GM19397 (cell line): ENCODE results near the gene MTHFD1L.
"Not testable (repeated sequence)": the region's sequence is repeated elsewhere in the genome, so short reads cannot be mapped to it uniquely, and the experiment has no call there.

Source experiments
- ATAC-seq: cut with Tn5 transposase; IDR thresholded peaks from one replicate; pipeline ENCODE4 v1.9.1; 2021; ENCODE audit warnings: mild to moderate bottlenecking, moderate library complexity; ENCODE audit not compliant: unreplicated experiment

The MTHFD1L gene

DNA sequence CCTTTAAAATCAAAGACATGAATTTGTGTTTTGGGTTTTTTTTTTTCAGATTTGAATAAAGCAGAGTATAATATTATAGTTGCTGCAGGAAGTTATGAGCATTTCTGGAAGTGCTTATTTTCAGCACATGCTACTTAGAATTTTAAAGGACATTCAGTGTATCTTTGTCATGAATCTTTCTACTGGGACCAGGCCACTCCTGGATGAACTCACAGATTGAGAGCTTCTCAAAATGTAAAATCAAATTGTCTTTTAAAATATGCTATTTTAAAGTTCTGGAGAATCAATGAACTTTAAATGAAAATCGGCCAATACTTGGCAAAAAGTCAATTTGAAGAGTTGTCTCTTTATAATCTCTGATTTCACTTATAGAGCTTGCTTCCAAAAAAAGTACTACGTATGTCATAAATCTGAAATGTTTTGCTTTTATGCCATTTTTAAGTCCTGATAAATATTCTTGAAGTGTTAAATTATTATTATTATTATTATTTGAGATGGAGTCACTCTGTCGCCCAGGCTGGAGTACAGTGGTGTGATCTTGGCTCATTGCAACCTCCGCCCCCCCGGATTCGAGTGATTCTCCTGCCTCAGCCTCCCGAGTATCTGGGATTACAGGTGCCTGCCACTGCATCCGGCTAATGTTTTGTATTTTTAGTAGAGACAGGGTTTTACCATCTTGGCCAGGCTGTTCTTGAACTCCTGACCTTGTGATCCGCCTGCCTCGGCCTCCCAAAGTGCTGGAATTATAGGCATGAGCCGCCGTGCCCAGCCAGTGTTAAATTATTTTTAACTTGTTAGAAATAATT is 198.5 kb downstream of the MTHFD1L start:
- no peak for ATAC-seq

DNA sequence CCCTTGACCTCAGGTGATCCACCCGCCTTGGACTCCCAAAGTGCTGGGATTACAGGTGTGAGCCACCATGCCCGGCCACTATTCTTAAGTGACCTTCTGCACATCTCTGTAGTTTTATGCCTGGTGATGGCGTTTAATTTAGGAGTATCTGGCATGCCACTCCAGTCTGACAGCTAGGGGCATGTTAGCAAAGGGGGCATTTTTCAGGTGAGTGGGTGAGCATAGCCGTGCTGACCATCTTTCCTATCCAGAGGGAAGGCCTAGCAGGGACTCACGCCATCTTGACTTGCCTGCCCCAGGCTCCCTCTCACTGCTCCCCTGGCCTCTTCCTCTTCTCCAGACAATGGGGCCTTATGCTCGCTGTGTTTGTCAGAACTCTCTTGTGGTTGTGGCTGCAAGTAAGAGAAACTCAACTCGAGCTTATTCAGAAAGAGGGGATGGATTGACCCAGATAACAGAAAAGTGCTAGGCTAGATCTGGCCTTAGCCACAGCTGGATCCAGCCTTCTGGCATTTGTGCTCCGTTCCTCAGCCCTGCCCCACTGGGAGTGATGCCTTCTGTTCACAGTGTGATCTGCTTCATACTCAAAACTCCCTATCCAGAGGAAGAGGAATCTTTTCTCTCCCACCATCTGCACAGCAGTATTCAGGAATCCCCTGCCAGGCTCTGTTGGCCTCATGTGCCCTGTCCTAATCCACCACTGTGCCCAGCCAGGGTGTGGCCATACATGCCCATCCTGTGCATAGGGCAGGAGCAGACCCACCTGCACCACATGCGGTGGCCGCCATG is 199.7 kb downstream of the MTHFD1L start:
- no peak for ATAC-seq

DNA sequence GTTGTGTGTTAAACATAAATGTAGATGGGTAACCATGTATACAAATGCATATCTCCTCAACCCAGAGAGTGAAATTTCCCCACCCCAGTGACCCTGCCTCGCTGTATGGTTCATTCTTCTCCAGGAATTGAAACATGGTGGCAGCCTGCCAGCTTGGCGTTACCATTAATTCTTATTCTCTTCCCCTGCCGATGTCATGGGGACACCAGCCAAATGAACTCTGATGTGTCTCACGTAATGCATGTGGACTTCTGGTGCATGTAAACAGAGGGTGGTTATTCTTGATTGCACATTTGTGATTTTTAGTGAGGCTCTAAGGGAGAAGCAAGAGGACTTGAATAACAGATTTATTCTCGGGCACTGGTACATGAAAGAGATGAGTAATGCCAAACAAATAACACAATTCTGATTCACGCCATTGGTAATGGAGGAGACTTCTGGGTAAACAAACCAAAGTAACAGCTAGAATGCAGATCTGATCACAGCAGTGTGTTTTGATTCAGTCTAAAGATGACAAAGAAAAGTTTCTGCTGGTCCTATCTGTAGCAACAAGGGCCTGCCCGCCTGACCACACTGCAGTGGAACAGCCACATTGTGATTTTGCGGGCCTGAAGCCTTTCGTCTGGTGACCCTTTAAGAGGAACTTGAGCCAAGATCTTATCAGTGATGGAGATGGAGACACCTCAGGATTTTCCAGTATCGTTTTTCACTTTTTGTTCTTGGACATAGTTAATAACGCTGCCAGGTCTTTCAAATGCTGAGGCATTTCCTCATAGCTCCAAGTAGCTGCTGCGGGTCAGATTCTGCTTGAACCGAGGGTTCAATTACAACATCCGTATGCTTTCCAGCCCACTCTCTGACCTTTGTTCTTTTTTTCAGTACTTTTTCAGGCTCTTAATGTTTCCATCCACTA is 202.4 kb downstream of the MTHFD1L start:
- no peak for ATAC-seq

DNA sequence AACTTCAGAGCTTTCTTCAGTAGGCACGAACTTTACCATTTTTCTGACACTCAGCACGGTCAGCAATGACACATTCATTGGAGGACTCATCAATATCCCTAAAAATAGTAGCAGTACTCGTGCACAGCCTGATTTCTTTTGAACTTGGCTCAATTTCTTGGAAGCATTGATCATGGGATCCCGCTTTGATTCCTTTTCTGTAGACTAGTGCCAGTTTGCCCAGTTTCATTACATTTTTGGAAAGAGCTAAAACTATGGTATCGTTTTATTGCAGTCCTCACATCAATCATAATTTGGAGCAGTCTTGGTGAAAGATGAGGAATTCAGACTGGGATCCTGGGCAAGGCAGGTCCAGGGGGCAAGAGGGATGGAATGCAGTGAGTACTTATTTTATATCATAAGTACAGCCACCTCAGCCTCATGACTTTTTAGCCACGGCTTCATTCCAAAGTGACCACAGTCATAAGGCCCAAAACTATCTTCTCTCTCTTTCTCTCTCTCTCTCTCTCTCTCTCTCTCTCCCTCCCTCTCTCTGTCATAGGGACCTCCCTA is 203.3 kb downstream of the MTHFD1L start:
- ATAC-seq = no peak

DNA sequence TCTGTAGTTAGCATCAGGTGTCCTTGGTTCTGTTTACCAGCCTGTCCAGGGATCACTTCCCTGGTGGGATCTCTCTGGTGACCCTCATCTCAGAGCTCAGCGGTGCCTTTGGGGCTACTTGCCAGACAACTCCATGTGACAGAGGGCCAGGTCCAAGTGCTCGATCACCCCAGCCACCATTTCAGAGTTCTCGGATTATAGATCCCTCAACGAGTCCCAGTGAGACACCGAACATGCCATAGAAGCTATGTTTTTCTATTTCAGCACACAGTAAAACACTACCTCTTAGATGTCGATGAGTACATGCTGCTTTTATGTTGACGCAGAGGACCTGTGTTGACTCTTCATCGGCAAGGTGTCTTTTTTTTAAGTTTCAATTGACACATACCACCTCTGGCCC is 204.1 kb downstream of the MTHFD1L start:
- ATAC-seq = no peak

DNA sequence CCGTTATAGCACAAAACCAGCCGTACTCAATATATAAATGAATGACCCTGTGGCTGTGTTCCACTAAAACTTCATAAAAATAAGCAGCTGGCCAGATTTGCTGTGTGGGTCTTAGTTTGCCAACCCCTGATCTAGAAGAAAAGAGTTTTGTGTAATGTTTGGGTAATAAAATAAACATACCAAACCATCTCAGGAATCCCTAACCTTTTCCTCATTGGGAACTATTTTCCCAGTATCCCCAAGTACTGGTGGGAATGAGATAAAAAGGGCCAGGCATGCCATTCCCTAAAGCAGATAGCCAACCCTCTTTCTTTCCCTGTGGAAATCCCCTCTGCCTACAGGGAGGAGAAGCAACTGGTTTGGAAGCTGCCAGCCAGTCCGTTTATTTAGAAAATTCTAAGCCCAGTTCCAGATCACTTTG is 205.1 kb downstream of the MTHFD1L start:
- ATAC-seq = no peak

DNA sequence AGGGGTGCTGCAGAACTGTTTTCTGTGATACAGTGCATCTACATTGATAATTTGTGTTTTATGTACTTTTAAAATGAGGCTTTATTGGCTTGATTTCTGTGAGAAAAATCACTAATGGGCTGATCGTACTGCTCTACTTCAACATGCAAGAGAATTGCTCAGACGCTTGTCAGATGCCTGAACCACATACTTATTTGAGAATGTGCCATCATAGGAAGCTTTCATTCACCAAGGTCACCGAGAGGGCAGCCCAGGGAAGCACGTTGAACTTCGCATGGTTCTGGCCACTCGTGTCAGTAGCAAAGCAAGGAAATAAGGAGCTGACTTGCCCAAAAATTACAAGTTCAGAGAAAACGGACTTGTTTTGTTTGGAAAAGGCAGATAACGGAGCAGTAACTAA is 205.8 kb downstream of the MTHFD1L start:
- no peak for ATAC-seq

DNA sequence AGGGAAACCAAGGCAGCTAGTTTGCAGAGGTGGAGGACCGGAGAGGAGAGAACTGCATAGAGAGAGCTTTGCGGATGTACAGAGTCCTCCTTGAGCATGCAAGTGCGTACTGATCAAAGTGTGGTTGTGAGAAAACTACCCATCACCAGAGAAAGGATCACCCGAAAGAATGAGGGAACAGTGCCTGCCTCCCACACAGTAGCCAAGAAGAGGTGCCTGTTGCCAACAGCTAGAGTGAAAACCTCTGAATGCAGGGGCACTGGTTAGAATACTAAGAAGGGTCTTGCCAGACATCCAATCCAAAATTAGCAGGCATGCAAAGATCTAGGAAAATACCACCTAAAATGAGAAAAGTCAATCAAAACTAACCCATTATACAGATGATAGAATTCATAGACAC is 207.6 kb downstream of the MTHFD1L start:
- ATAC-seq = no peak

DNA sequence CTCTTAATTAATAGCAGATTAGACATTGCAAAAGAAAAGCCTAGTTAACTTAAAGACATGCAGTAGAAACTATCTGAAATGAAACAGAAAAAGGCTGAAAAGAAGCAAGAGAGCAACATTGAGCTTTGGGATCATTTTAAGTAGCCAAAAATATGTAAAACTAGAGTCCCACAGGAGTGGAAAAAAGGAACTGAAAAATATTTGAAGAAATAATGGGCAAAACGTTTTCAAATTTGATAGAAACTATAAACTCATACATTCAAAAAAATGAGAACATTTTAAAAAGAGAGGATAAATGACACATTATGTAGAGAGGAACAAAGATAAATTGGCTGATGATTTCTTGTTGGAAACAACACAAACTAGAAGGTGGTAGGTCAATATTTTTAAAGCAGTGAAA is 208.2 kb downstream of the MTHFD1L start:
- ATAC-seq = no peak

DNA sequence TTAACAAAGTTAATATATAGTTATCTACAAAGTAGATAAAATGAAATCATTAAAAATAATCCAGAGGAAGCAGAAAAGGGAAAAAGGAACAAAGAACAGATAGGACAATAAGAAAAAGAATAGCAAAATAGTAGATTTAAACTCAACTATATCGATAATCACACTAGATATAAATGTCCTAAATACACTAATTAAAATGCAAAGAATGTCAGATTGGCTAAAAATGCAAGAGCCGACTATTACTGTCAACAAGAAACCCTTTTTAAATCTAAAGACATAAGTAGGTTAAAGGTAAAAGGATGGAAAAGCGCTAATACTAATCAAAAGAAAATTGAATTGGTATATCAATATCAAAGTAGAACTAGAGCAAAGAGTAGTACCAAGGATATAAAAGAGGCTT is 209.5 kb downstream of the MTHFD1L start:
- ATAC-seq = no peak

DNA sequence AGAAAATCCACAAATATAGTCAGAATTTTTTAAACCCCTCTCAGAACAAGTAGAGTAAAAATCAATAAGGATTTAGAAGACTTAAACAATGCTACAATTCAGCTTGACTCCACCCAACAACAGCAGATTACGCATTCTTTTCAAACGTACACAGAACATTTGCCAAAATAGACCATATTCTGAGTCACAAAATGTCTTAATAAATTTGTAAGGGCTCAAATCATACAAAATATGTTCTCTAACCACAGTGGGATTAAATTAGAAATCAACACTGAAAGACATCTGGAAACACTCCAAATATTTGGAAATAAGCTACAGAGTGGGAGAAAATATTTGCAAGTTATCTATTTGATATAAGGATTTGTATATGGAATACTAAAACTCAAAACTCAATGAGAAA is 210.0 kb downstream of the MTHFD1L start:
- no peak for ATAC-seq

DNA sequence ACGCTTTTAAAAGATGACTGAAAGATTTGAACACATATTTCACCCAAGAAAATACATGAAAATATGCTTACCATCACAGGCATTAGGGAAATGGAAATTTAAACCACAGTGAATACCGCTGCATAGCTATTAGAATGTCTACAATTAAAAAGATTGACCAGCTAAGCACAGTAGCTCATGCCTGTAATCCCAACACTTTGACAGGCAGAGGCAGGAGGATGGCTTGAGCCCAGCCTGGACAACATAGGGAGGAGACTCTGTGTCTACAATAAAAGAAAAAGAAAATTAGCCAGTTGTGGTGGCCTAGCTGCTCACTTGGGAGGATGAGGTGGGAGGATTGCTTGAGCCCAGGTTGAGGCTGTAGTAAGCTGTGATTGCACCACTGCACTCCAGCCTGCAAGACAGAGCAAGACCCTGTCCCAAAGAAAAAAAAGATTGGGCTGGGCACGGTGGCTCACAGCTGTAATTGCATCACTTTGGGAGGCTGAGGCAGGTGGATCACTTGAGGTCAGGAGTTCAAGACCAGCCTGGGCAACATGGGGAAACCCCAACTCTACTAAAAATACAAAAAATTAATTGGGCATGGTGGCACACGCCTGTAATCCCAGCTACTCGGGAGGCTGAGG is 210.5 kb downstream of the MTHFD1L start:
- ATAC-seq = no peak

DNA sequence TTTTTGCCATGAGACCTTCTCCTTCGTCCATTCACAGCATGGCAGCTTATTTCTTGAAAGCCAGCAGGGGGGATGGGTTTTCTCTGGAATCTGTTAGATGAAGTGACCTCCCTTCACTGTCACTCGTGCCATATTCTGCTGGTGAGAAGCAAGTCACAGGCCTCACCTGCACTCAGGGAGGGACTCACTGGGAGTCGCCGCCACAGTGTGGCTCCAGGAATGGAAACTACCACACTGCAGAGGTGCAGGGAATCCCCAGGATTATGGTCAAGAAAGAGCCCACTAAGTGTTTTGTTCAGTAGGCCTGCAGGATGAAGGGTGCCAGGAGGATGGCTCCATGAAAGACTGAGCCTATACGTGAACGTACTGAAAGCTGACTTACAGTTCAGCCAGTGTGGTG is 213.2 kb downstream of the MTHFD1L start:
- no peak for ATAC-seq

DNA sequence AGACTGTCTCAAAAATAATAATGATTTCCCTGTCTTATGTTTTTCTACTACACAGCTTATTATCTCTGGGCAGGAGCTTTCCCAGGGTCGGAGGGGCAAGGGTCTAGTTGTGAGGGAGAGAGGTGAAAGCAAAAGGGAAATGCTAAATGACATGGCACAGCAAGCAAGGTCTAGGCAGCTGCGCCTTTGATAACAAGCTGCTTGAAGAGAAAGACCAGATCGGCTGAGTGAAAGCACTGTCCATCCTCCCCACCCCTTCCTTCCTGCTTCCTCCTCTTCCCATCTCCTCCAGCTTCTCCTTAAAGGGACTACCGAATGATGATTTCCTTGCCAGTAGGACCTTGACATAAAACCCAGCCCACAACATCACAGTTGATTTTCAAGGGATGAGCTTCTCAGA is 216.2 kb downstream of the MTHFD1L start:
- ATAC-seq = no peak

DNA sequence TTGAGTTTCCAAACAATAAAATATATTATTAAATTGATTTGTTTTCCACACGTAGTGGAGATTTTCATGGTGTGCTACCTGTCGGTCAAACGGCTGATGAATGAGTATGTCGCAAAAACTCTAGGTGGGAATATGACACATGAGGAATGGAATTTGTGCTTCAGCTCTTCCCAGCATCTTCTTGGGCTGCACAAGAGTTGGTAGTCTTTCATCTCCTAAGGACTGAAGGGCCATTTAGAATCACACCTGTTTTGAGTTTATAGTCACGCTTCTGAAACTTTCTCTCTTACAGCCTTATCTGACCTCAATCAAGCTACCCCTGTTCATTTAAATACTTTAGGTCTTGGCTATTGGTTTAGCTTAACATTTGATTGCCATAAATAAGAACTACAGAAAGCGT is 216.6 kb downstream of the MTHFD1L start:
- ATAC-seq = no peak

DNA sequence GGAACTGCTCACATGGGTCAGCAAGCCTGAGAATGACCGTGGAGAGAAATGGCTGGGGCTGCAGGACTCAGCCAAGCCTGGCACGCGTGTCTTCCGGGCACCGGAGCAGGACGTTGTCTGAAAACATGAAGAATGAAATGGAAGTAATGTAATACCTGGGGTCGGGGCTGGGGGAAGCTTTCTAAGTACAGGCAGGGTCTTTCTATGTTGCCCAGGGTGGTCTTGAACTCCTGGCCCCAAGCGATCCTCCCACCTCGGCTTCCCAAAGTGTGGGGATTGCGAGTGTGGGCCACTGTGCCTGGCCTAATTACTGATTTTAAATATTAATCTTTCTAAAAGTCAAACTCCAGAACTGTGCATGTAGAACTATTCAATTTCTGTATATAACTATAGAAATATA is 218.8 kb downstream of the MTHFD1L start:
- no peak for ATAC-seq

DNA sequence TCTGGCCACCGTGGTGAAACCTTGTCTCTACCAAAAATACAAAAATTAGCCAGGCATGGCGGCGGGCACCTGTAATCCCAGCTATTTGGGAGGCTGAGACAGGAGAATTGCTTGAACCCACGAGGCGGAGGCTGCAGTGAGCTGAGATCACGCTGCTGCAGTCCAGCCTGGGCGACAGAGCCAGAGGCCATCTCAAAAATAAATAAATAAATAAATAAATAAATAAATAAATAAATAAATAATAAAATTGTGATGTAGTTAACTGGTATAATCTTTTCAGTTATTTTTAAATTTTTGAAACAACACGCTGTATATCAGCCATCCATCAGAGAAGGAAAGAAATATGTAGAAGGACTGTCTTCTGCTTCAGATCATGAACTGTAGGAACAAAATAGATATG is 221.6 kb downstream of the MTHFD1L start:
- not testable (repeated sequence) for ATAC-seq

DNA sequence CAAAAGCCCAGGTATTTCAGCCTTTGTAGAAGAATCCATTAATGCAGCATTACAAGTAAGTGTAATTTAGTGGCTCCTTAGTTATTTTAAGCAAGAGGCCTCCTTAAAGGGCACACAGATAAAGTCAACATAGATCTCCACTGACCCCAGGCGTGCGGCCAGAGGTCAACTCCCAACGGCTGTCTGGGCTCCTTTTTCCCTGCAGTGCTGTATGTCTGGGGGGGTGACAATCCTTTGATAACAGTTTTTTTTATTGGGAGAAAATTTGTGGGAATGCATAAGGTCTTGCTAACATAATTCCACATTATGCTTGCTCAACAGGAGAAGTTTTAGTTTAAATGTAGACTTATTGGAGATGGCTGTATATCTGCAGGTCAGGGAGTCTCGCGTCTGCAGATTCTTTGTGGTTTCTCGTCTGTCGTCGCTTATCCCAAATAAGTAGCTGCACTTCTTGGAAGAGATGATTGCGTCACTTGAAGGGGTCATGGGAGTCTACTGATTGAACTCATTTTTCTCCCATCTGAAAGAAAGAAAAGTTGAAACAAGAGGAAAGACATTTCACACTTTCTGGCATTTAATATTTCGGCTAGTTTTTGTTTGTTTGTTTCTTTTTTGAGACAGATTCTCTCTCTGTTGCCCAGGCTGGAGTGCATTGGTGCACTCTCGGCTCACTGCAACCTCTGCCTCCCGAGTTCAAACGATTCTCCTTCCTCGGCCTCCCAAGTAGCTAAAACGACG is 222.5 kb downstream of the MTHFD1L start:
- ATAC-seq = no peak

DNA sequence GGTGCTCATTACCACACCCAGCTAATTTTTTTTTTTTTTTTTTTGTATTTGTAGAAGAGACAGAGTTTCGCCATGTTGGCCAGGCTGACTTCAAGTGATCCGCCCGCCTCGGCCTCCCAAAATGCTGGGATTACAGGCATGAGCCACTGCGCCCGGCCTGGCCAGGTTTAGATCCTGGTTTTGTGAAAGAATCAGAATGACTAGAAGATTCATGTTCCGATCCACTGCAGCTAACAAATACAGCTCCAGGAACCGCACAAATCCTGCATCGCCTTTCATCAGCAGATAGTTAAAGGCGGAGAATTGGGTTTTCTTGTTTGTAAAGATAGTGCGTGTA is 223.1 kb downstream of the MTHFD1L start:
- no peak for ATAC-seq

DNA sequence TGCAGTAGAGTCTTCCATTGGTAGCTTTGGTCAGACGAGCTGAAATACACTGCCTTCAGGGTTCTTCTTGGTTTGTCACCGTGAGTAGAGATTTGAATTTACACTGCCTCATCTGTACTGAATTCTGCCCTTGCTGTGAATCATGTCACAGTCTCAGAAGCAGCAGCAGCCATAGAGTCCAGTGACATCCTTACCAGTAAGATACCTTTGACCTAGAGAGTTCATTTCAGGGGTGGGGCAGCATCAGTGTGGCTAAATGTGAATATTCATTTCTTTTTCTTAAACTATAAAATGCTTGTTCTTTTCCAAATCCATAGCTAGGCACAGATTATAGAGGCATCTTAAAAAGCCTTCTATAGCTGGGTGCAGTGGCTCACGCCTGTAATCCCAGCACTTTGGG is 223.5 kb downstream of the MTHFD1L start:
- no peak for ATAC-seq
